Measurements from ENCODE around the gene RNF31.
A peak's percentile ranks its signal among the peaks of the same experiment; 100 is the strongest.

RNF31 gene

GRCh38 chr14:24182110-24182882 lies 35.0 kb downstream of the RNF31 start:
- DNase-seq (ENCODE audit: low spot score), result no peak

- no peak for DNase-seq (ENCODE audit: low spot score)
Observed at GRCh38 chr14:24183014-24183481, 35.8 kb downstream of the RNF31 start.

GRCh38 chr14:24184104-24184970 lies 37.0 kb downstream of the RNF31 start:
- no peak for DNase-seq (ENCODE audit: low spot score)

- no peak for DNase-seq (ENCODE audit: low spot score)
Observed at GRCh38 chr14:24185026-24185425, 37.7 kb downstream of the RNF31 start.

- DNase-seq (ENCODE audit: low spot score), result no peak
Observed at GRCh38 chr14:24185741-24186140, 38.4 kb downstream of the RNF31 start.

GRCh38 chr14:24186831-24187538 lies 39.7 kb downstream of the RNF31 start:
- no peak for DNase-seq (ENCODE audit: low spot score)

- no peak for DNase-seq (ENCODE audit: low spot score)
Observed at GRCh38 chr14:24187539-24187915, 40.2 kb downstream of the RNF31 start.

- DNase-seq (ENCODE audit: low spot score), result peak; percentile 95
Observed at GRCh38 chr14:24188251-24189058, 41.2 kb downstream of the RNF31 start, which contains the start of gene IPO4. TSS of gene IPO4 (minus strand) at chr14:24188816. CDS start at chr14:24188787, 29 bp downstream.

- DNase-seq (ENCODE audit: low spot score), result no peak
Observed at GRCh38 chr14:24189059-24189375, 41.7 kb downstream of the RNF31 start.

- DNase-seq (ENCODE audit: low spot score), result no peak
Observed at GRCh38 chr14:24189460-24189859, 42.2 kb downstream of the RNF31 start.

- DNase-seq (ENCODE audit: low spot score), result no peak
Observed at GRCh38 chr14:24190416-24190815, 43.1 kb downstream of the RNF31 start.

GRCh38 chr14:24192933-24193332 lies 45.6 kb downstream of the RNF31 start:
- no peak for DNase-seq (ENCODE audit: low spot score)

GRCh38 chr14:24194186-24194872 lies 47.0 kb downstream of the RNF31 start:
- DNase-seq (ENCODE audit: low spot score), result no peak

- no peak for DNase-seq (ENCODE audit: low spot score)
Observed at GRCh38 chr14:24194873-24195185, 47.5 kb downstream of the RNF31 start.

GRCh38 chr14:24195186-24196070 lies 48.1 kb downstream of the RNF31 start, which contains the start of gene TM9SF1:
TSS of gene TM9SF1 (minus strand) at chr14:24195441. CDS start at chr14:24195019, 422 bp downstream.
- DNase-seq (ENCODE audit: low spot score), result peak; percentile 74

GRCh38 chr14:24196071-24197055 lies 49.1 kb downstream of the RNF31 start:
- DNase-seq (ENCODE audit: low spot score), result no peak

GRCh38 chr14:24197056-24197450 lies 49.8 kb downstream of the RNF31 start:
- no peak for DNase-seq (ENCODE audit: low spot score)

- DNase-seq (ENCODE audit: low spot score), result no peak
Observed at GRCh38 chr14:24198814-24199524, 51.7 kb downstream of the RNF31 start.
